OCI-LY1 (cell line): ENCODE measurements around the gene RASAL2.

Experiments used
- H2AFZ ChIP-seq: fragments of 200-600 bp; sonication (generic), shearing (Covaris generic); 2 replicates; pipeline ENCODE4 v1.6.0; 2014; ENCODE audit warnings: antibody characterized with exemption, mild to moderate bottlenecking, low read length
- H3F3A ChIP-seq: fragments of 200-600 bp; sonication (generic), shearing (Covaris generic); 2 replicates; pipeline ENCODE4 v1.6.0; 2014; ENCODE audit warnings: mild to moderate bottlenecking, antibody characterized with exemption, low read length, moderate library complexity; ENCODE audit not compliant: insufficient read depth
- H3K27ac ChIP-seq: fragments of 200-600 bp; sonication (generic); 2 replicates; pipeline ENCODE4 v1.5.1; 2014; ENCODE audit warnings: low read length, mixed run types, mild to moderate bottlenecking, low read depth; ENCODE audit not compliant: poor library complexity, severe bottlenecking
- H3K27me3 ChIP-seq: fragments of 200-600 bp; sonication (generic); 2 replicates; pipeline ENCODE4 v1.6.0; 2014; ENCODE audit warnings: antibody characterized with exemption, mild to moderate bottlenecking, low read length, moderate library complexity; ENCODE audit not compliant: insufficient read depth
- H3K36me3 ChIP-seq: fragments of 200-600 bp; sonication (generic); 2 replicates; pipeline ENCODE4 v1.6.1; 2014; ENCODE audit warnings: mild to moderate bottlenecking, antibody characterized with exemption, low read length, moderate library complexity, mixed read lengths; ENCODE audit not compliant: insufficient read depth
- H3K4me1 ChIP-seq: fragments of 200-600 bp; sonication (generic); 2 replicates; pipeline ENCODE4 v1.5.1; 2014; ENCODE audit warnings: mild to moderate bottlenecking, low read length, moderate library complexity; ENCODE audit not compliant: insufficient read depth, severe bottlenecking
- H3K4me2 ChIP-seq: fragments of 200-600 bp; sonication (generic), shearing (Covaris generic); 2 replicates; pipeline ENCODE4 v1.6.1; 2014; ENCODE audit warnings: low read length
- H3K4me3 ChIP-seq: fragments of 200-600 bp; sonication (generic); 2 replicates; pipeline ENCODE4 v1.5.1; 2014; ENCODE audit warnings: low read length, low read depth, mild to moderate bottlenecking, mixed read lengths; ENCODE audit not compliant: poor library complexity, severe bottlenecking
- H3K79me2 ChIP-seq: fragments of 200-600 bp; shearing (Covaris generic); 2 replicates; pipeline ENCODE4 v1.6.1; 2016; ENCODE audit warnings: mixed run types, low read length, mixed read lengths; ENCODE audit not compliant: insufficient read depth
- H3K9ac ChIP-seq: fragments of 200-600 bp; sonication (generic), shearing (Covaris generic); 2 replicates; pipeline ENCODE4 v1.6.1; 2014; ENCODE audit warnings: mild to moderate bottlenecking, low read length, mixed read lengths
- H3K9me2 ChIP-seq: fragments of 200-600 bp; sonication (generic), shearing (Covaris generic); 2 replicates; pipeline ENCODE4 v1.6.1; 2014; ENCODE audit warnings: low read depth, mild to moderate bottlenecking, low read length, mixed read lengths
- H3K9me3 ChIP-seq: fragments of 200-600 bp; shearing (Covaris generic); 2 replicates; pipeline ENCODE4 v1.6.1; 2014; ENCODE audit warnings: low read length, mixed read lengths
- H4K20me1 ChIP-seq: fragments of 200-600 bp; sonication (generic), shearing (Covaris generic); 2 replicates; pipeline ENCODE4 v1.6.0; 2016; ENCODE audit warnings: mild to moderate bottlenecking, low read length; ENCODE audit not compliant: insufficient read depth
- EZH2 ChIP-seq: fragments of 200-600 bp; sonication (generic), shearing (Covaris generic); IDR thresholded peaks from 2 replicates; pipeline ENCODE4 v1.8.0; 2017; ENCODE audit warnings: borderline replicate concordance, mixed run types, mild to moderate bottlenecking, antibody characterized with exemption, low read length, moderate library complexity, mixed read lengths
- TF ChIP-seq, protein P1 (sequence below): fragments of 200-600 bp; sonication (generic), shearing (Covaris generic); IDR thresholded peaks from 2 replicates; pipeline ENCODE4 v1.5.1; 2017; ENCODE audit warnings: mild to moderate bottlenecking, antibody characterized with exemption, low read length, moderate library complexity, mixed read lengths

RASAL2 gene

DNA sequence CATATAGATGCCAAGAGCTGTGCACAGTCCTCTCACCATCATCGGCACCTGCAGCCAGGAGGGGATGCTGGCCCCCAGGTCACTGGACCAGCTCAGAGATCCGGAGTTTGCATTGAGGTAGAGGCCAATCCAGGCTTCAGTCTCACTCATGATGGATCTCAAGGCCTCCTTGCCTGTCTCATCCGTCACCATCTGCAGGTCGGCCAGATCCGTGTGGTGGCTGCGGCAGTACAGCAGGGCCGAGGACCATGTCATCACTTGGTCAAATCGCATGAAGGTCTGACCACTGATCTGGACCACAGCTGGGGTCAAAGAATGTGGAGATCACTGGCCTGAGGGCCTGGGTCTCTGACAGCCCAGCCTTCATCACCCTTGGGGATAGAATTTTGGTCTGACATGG, 396.2 kb downstream of the RASAL2 start:
- no peaks in the 10 kb centered on the region for H3K9me3 ChIP-seq

DNA sequence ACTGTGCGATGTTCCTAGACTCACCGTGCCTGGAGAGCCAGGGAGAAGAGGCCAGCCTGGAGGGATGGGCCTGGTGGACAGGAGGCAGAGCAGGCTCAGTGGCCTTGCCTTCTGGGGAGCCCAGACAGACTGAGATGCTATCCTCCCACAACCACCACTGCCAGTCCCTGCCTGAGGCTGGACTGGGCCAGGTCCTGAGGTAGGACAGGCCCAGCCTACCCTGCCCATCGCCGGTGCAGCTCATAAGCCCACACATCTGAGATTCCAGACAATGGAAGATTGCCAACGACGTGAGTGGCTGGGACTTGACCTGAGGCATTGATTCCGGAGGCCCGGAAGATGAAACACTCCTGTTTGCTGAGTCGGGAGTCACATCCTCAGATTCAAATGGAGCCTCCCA, 397.1 kb downstream of the RASAL2 start:
- Histone ChIP-seq H3K4me2 (no peak overlapping the region), H3K4me1 (peaks cover 9% of the 10 kb centered on the region), H3K79me2 (no peaks in the 10 kb centered on the region), H3K9ac (no peak overlapping the region), H3K27ac (no peak overlapping the region), H3K4me3 (no peak overlapping the region), H2AFZ (no peak overlapping the region), H3F3A (no peaks in the 10 kb centered on the region), H4K20me1 (no peaks in the 10 kb centered on the region), H3K27me3 (peaks cover 4% of the 10 kb centered on the region; the same call in 1 of the 2 replicates), H3K9me3 (no peaks in the 10 kb centered on the region), H3K9me2 (no peaks in the 10 kb centered on the region), H3K36me3 (no peaks in the 10 kb centered on the region)
- no peak for TF ChIP-seq EZH2
- TF ChIP-seq, protein P1, sequence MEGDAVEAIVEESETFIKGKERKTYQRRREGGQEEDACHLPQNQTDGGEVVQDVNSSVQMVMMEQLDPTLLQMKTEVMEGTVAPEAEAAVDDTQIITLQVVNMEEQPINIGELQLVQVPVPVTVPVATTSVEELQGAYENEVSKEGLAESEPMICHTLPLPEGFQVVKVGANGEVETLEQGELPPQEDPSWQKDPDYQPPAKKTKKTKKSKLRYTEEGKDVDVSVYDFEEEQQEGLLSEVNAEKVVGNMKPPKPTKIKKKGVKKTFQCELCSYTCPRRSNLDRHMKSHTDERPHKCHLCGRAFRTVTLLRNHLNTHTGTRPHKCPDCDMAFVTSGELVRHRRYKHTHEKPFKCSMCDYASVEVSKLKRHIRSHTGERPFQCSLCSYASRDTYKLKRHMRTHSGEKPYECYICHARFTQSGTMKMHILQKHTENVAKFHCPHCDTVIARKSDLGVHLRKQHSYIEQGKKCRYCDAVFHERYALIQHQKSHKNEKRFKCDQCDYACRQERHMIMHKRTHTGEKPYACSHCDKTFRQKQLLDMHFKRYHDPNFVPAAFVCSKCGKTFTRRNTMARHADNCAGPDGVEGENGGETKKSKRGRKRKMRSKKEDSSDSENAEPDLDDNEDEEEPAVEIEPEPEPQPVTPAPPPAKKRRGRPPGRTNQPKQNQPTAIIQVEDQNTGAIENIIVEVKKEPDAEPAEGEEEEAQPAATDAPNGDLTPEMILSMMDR: no peak

More for the DNA sequence above, 396.2 kb downstream of the RASAL2 start:
- Histone ChIP-seq H3K4me1 (peaks cover 9% of the 10 kb centered on the region), H4K20me1 (no peaks in the 10 kb centered on the region), H2AFZ (no peak overlapping the region), H3K27me3 (peaks cover 4% of the 10 kb centered on the region; the same call in 1 of the 2 replicates), H3K4me2 (no peak overlapping the region), H3K4me3 (no peak overlapping the region), H3F3A (no peaks in the 10 kb centered on the region), H3K36me3 (no peaks in the 10 kb centered on the region), H3K9me2 (no peaks in the 10 kb centered on the region), H3K27ac (no peak overlapping the region), H3K9ac (no peak overlapping the region), H3K79me2 (no peaks in the 10 kb centered on the region)
- TF ChIP-seq, protein P1: no peak
- TF ChIP-seq EZH2: no peak

DNA sequence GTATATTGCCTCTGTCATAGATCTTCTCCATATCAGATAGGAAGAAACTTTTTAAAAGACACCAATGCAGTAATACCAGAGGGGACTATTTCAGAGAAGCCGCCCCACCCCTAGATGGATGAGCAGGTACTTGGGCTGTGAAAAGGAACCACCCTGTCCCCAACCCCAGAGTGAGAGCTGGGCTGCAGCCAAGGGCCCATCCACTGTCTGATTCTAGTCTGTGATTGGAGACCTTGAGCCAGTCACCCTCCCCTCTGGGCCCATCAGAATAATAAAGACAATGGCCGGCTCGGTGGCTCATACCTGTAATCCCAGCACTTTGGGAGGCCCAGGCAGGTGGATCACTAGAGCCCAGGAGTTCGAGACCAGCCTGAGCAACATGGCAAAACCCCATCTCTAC, 397.8 kb downstream of the RASAL2 start:
- Histone ChIP-seq H3F3A (no peaks in the 10 kb centered on the region), H4K20me1 (no peaks in the 10 kb centered on the region), H3K4me2 (no peak overlapping the region), H3K36me3 (no peaks in the 10 kb centered on the region), H3K79me2 (no peaks in the 10 kb centered on the region), H3K4me3 (no peak overlapping the region), H3K27me3 (peaks cover 10% of the 10 kb centered on the region; the same call in 1 of the 2 replicates), H3K9me2 (no peaks in the 10 kb centered on the region), H3K4me1 (peaks cover 4% of the 10 kb centered on the region), H3K27ac (no peak overlapping the region), H2AFZ (no peak overlapping the region), H3K9me3 (no peaks in the 10 kb centered on the region), H3K9ac (no peak overlapping the region)
- TF ChIP-seq, protein P1: no peak
- TF ChIP-seq EZH2: no peak
